ENCODE data around the gene KCNQ2.

GRCh38 chr20:63466250-63466825 lies 6.1 kb downstream of the KCNQ2 start:
- TF ChIP-seq POLR2AphosphoS5 (IDR thresholded peaks at IDR 0.05; ENCODE audit: borderline replicate concordance, low read depth, low read length) = no peak
- TF ChIP-seq EZH2 (IDR thresholded peaks at IDR 0.05) = no peak
